Measurements from ENCODE around the gene LYSMD1. TPM values are rescaled to one million over a fixed set of nuclear protein-coding genes. Genes with fewer than 3 reads are reported as not detected.

The LYSMD1 gene
- total and polyA plus RNA-seq, 2 of the 8 experiments (the other 6 are each of a cell fraction or from before 2014, with no cell fraction given): 2.4 to 6.0 TPM

DNA sequence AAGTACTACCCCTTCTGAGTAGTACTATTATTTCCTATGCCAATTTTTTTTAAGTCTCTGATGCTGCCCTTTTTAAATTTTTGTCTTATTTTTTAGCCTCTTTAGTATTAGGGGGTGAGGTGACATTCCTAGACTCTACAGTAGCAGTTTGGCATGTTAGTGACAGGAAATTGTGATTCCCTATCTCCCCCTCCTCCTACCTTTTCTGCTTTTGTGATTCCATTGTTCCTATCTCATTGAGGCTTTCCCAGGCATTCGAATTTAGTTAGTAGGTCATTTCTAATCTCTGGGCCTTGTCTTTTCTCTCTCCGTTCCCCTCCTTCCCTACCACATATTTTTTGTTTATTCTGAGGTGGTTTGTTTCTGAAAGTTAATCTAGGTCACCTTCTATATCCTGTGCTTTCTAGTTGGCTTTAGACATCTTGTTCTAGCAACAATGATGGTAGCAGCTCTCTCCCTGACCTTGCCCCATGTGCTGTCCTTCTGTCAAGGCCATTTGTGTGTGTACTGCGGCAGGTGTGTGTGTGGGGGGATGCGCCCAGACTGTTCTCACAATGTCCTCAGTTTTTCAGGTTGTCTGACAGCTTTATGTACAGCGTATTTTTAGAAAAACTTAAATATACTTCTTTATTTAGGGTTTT is 40.8 kb downstream of the LYSMD1 start:
- H3K23ac ChIP-seq (ENCODE audit: insufficient read length): no peak overlapping the region
- DNase-seq (ENCODE audit: low read depth in 1 of 2, low spot score in 2 of 2): no peak
- H3K18ac ChIP-seq (ENCODE audit: extremely low read depth, low read length): no peak overlapping the region
- 78% methylated on average over 5 of the region's 5 CpGs; no CpG with 5 or more reads in 1 of the 2 experiments for WGBS, 2 experiments (ENCODE audit: extremely low coverage in 1 of 2, insufficient coverage in 1 of 2, insufficient read length in 1 of 2, insufficient replicate concordance in 2 of 2, low coverage in 1 of 2, low lambda C conversion rate in 2 of 2, missing lambda C conversion rate in 1 of 2)
- H3K56ac ChIP-seq (replicated peaks; ENCODE audit: insufficient read length, low read depth, low read length): no peak overlapping the region
- H2BK5ac ChIP-seq (ENCODE audit: low read depth, low read length): no peak overlapping the region
- POLR2A ChIA-PET (ENCODE audit: partially characterized antibody): interaction anchor here (0.9 to 1.6 kb wide), 3 partner anchors 10 to 22 kb away, joined by 3 to 6 read pairs (median 3); no protein-coding TSS in a partner anchor
- no peak overlapping the region for H3K14ac ChIP-seq (ENCODE audit: insufficient read length)
- no peaks in the 10 kb centered on the region for H3K79me1 ChIP-seq (ENCODE audit: low read depth, low read length)
- no peaks in the 10 kb centered on the region for H3K36me3 ChIP-seq (ENCODE audit: control insufficient read depth in 2 of 4, insufficient read depth in 4 of 4, low read length in 3 of 4)
- no peaks in the 10 kb centered on the region for H4K20me1 ChIP-seq (replicated peaks in 1 of 2; ENCODE audit: control insufficient read depth in 1 of 2, insufficient read depth in 2 of 2, low read length in 2 of 2)
- CTCF ChIA-PET (ENCODE audit: partially characterized antibody): interaction anchor here (0.6 to 3.9 kb wide), 5 partner anchors 10 to 844 kb away, joined by 3 to 21 read pairs (median 3); partner anchors contain the start of genes TMOD4 and TNFAIP8L2
- H3K23me2 ChIP-seq (ENCODE audit: low read depth, low read length): no peaks in the 10 kb centered on the region
- no peak overlapping the region for H2AFZ ChIP-seq (ENCODE audit: low read length)
- no peak overlapping the region for H4K91ac ChIP-seq (replicated peaks; ENCODE audit: insufficient read length, low read length)
- H3K27ac ChIP-seq (ENCODE audit: low read depth, low read length): no peak overlapping the region
- FAIRE-seq: no peak
- H3K4me3 ChIP-seq (ENCODE audit: extremely low read depth in 1 of 4, insufficient read depth in 2 of 4, low read depth in 3 of 4, low read length in 4 of 4): no peak overlapping the region
- no peak overlapping the region for H2BK120ac ChIP-seq (replicated peaks; ENCODE audit: low read depth, low read length)
- no peak overlapping the region for H2AK5ac ChIP-seq (ENCODE audit: low read depth, low read length)
- no peaks in the 10 kb centered on the region for H3K79me2 ChIP-seq (ENCODE audit: control insufficient read depth in 1 of 2, insufficient read depth in 2 of 2, low read length in 2 of 2)
- no peak overlapping the region for H4K8ac ChIP-seq (ENCODE audit: extremely low read depth, insufficient read depth, low read length)
- H2BK12ac ChIP-seq (ENCODE audit: low read depth, low read length): no peak overlapping the region
- no peaks in the 10 kb centered on the region for H3K9me3 ChIP-seq (ENCODE audit: insufficient read depth in 2 of 2, low read depth in 1 of 2, low read length in 1 of 2)
- no peaks in the 10 kb centered on the region for H3K27me3 ChIP-seq (replicated peaks in 1 of 4; ENCODE audit: control insufficient read depth in 3 of 4, extremely low read depth in 1 of 4, insufficient read depth in 3 of 4, low read length in 3 of 4)
- H4K5ac ChIP-seq (ENCODE audit: insufficient read length, low read depth, low read length): no peak overlapping the region
- TF ChIP-seq, protein P1, sequence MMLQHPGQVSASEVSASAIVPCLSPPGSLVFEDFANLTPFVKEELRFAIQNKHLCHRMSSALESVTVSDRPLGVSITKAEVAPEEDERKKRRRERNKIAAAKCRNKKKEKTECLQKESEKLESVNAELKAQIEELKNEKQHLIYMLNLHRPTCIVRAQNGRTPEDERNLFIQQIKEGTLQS (IDR thresholded peaks at IDR 0.05; ENCODE audit: insufficient read depth, low read depth, low read length): no peak
- TF ChIP-seq TCF12 (IDR thresholded peaks at IDR 0.05; ENCODE audit: low read depth, low read length): no peak
- no peak for TF ChIP-seq EGR1 (IDR thresholded peaks at IDR 0.05; ENCODE audit: borderline replicate concordance, low read depth, low read length)
- no peak overlapping the region for H2BK15ac ChIP-seq (ENCODE audit: low read length)
- H3K4me1 ChIP-seq (replicated peaks in 1 of 4; ENCODE audit: control insufficient read depth in 3 of 4, insufficient read depth in 4 of 4, low read length in 3 of 4): peaks cover 0 to 6% (median under 1%) of the 10 kb centered on the region in 4 experiments; a peak in 3 of 7 replicates
- no peak overlapping the region for H3K4me2 ChIP-seq (ENCODE audit: insufficient read depth in 1 of 2, low read depth in 2 of 2, low read length in 2 of 2)
- no peak overlapping the region for H3K9ac ChIP-seq (replicated peaks in 1 of 4; ENCODE audit: extremely low read depth in 1 of 4, low read depth in 3 of 4, low read length in 3 of 4)
- H3K4ac ChIP-seq (replicated peaks; ENCODE audit: insufficient read length, low read depth, low read length): no peak overlapping the region
- no peak overlapping the region for H2BK20ac ChIP-seq (ENCODE audit: low read length)
